ENCODE data around the gene NAPSA.
A peak's percentile ranks its signal among the peaks of the same experiment; 100 is the strongest.
"Not testable (repeated sequence)": the region's sequence is repeated elsewhere in the genome, so short reads cannot be mapped to it uniquely, and the experiment has no call there.

NAPSA gene

GRCh38 chr19:50341091-50341564, 24.3 kb downstream of the NAPSA start:
- no peak for TF ChIP-seq CTCF (IDR thresholded peaks at IDR 0.05; ENCODE audit: low read depth, low read length, missing control alignments)
- peak; percentile 94 for DNase-seq (ENCODE audit: low read depth)
- peak overlapping the region; percentile 38 for H3K4me3 ChIP-seq (ENCODE audit: low read depth, low read length)

- no peak for DNase-seq (ENCODE audit: low read depth)
- H3K4me3 ChIP-seq (ENCODE audit: low read depth, low read length) = peak overlapping the region; percentile 20
- no peak for TF ChIP-seq CTCF (IDR thresholded peaks at IDR 0.05; ENCODE audit: low read depth, low read length, missing control alignments)
Measured at GRCh38 chr19:50340331-50340730, 25.1 kb downstream of the NAPSA start.

- DNase-seq (ENCODE audit: low read depth) = not testable (repeated sequence)
Measured at GRCh38 chr19:50337031-50337430, 28.4 kb downstream of the NAPSA start.

GRCh38 chr19:50334741-50335421, 30.6 kb downstream of the NAPSA start:
- DNase-seq (ENCODE audit: low read depth) = no peak
- no peak for TF ChIP-seq CTCF (IDR thresholded peaks at IDR 0.05; ENCODE audit: low read depth, low read length, missing control alignments)
- no peak overlapping the region for H3K4me3 ChIP-seq (ENCODE audit: low read depth, low read length)

More at GRCh38 chr19:50337031-50337430, 28.4 kb downstream of the NAPSA start:
- not testable (repeated sequence) for H3K4me3 ChIP-seq (ENCODE audit: low read depth, low read length)

- peak overlapping the region; percentile 68 for H3K4me3 ChIP-seq (ENCODE audit: low read depth, low read length)
- DNase-seq (ENCODE audit: low read depth) = no peak
Measured at GRCh38 chr19:50333737-50334617, 31.5 kb downstream of the NAPSA start.

GRCh38 chr19:50333235-50333736, 32.2 kb downstream of the NAPSA start:
- TF ChIP-seq CTCF (IDR thresholded peaks at IDR 0.05; ENCODE audit: low read depth, low read length, missing control alignments) = no peak
- peak; percentile 97 for DNase-seq (ENCODE audit: low read depth)
- peak overlapping the region; percentile 68 for H3K4me3 ChIP-seq (ENCODE audit: low read depth, low read length)

More at GRCh38 chr19:50333737-50334617, 31.5 kb downstream of the NAPSA start:
- no peak for TF ChIP-seq CTCF (IDR thresholded peaks at IDR 0.05; ENCODE audit: low read depth, low read length, missing control alignments)

All from GM12864 (cell line).